MM.1S (cell line): ENCODE measurements around the gene CDCA5.

ENCODE experiments used
- DNase-seq: peaks from one replicate; pipeline ENCODE4 v3.0.0-alpha.2; 2015
- H2AFZ ChIP-seq: fragments of 300-600 bp; sonication (generic); 2 replicates; pipeline ENCODE4 v1.6.0; 2016; ENCODE audit warnings: antibody characterized with exemption, low read length
- H3F3A ChIP-seq: fragments of 300-600 bp; sonication (generic); 2 replicates; pipeline ENCODE4 v1.6.1; 2016; ENCODE audit warnings: mild to moderate bottlenecking, antibody characterized with exemption, low read length, moderate library complexity, mixed read lengths; ENCODE audit not compliant: insufficient read depth
- H3K27ac ChIP-seq: fragments of 300-600 bp; sonication (generic); 2 replicates; pipeline ENCODE4 v1.5.1; 2016; ENCODE audit warnings: mild to moderate bottlenecking, low read length
- H3K27me3 ChIP-seq: fragments of 300-600 bp; sonication (generic); replicated peaks from 2 replicates; pipeline ENCODE4 v1.6.0; 2016; ENCODE audit warnings: low read length; ENCODE audit not compliant: insufficient read depth
- H3K36me3 ChIP-seq: fragments of 300-600 bp; sonication (generic); replicated peaks from 2 replicates; pipeline ENCODE4 v1.6.1; 2016; ENCODE audit warnings: mild to moderate bottlenecking, low read length, mixed read lengths; ENCODE audit not compliant: insufficient read depth
- H3K4me1 ChIP-seq: fragments of 300-600 bp; sonication (generic); 2 replicates; pipeline ENCODE4 v1.6.1; 2016; ENCODE audit warnings: low read length, mixed read lengths
- H3K4me2 ChIP-seq: fragments of 300-600 bp; sonication (generic); 2 replicates; pipeline ENCODE4 v1.6.0; 2016; ENCODE audit warnings: low read depth, low read length
- H3K4me3 ChIP-seq: fragments of 300-600 bp; sonication (generic); 2 replicates; pipeline ENCODE4 v1.5.1; 2016; ENCODE audit warnings: low read length, mixed read lengths
- H3K79me2 ChIP-seq: fragments of 300-600 bp; sonication (generic); 2 replicates; pipeline ENCODE4 v1.6.1; 2016; ENCODE audit warnings: mixed run types, low read length, mixed read lengths
- H3K9ac ChIP-seq: fragments of 300-600 bp; sonication (generic); 2 replicates; pipeline ENCODE4 v1.6.1; 2016; ENCODE audit warnings: low read length, mixed read lengths
- H3K9me2 ChIP-seq: fragments of 300-600 bp; sonication (generic); replicated peaks from 2 replicates; pipeline ENCODE4 v1.6.1; 2016; ENCODE audit warnings: mild to moderate bottlenecking, low read length, mixed read lengths; ENCODE audit not compliant: insufficient read depth
- H3K9me3 ChIP-seq: fragments of 300-600 bp; sonication (generic); replicated peaks from 2 replicates; pipeline ENCODE4 v1.6.1; 2016; ENCODE audit warnings: mild to moderate bottlenecking, low read length, mixed read lengths; ENCODE audit not compliant: insufficient read depth
- H4K20me1 ChIP-seq: fragments of 300-600 bp; sonication (generic); 2 replicates; pipeline ENCODE4 v1.6.1; 2016; ENCODE audit warnings: mild to moderate bottlenecking, low read length, moderate library complexity, mixed read lengths; ENCODE audit not compliant: insufficient read depth
- EZH2 ChIP-seq: fragments of 300-600 bp; sonication (generic); optimal IDR thresholded peaks from 2 replicates; pipeline ENCODE3; 2017; ENCODE audit warnings: low read depth, mild to moderate bottlenecking, antibody characterized with exemption, low read length, mixed read lengths
- EZH2phosphoT487 ChIP-seq: fragments of 300-600 bp; sonication (generic); IDR thresholded peaks from 2 replicates; pipeline ENCODE4 v1.6.1; 2018; ENCODE audit warnings: antibody characterized with exemption, low read length
- TF ChIP-seq, protein P1 (sequence below): fragments of 300-600 bp; sonication (generic); IDR thresholded peaks from 2 replicates; pipeline ENCODE4 v1.5.1; 2016; ENCODE audit warnings: antibody characterized with exemption, low read length, mixed read lengths

The CDCA5 gene

DNA sequence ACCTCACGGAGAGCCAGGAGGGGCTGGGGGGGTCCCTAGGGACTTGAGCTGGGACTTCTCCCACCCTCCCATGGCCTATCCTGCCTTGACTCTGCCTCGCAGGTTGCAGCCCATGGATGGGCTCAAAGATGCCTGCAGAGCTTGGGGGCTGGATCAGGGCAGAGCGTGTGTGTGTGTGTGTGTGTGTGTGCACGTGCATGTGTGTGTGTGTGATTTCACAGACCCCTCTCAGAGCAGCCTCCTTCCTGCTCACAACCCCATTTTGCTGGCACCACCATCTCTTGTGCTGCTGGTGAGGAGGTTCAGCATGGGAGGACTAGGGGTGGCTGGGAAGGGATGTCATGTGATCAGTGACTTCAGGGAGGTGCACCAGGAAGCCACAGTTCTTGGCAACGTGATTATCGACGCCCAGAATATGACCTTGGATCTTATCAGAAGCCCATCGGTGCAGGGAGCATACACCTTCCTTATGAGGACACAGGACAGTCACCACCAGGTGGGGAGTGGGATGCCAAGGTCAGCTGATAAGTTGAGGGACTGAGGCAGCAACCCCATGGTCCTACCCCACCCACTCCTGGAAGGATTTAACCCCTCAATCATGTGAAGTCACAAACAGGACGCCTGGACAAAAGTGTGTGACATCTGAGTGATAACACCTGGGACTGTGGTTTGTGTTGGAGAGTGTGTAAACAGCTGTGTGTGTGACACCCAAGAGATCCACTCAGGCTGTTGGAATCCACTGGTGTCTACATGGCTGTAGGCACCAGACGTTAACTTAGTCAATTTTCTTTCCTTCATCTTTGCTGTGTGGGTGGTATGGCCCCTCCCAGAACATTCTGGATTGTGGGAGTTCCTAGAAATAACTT is 23.6 kb downstream of the CDCA5 start:
- Histone ChIP-seq H3K9ac (no peak overlapping the region), H3K4me3 (no peak overlapping the region), H3K27ac (no peak overlapping the region), H3K4me1 (peaks cover 21% of the 10 kb centered on the region), H4K20me1 (no peaks in the 10 kb centered on the region), H3K9me2 (no peaks in the 10 kb centered on the region), H3K79me2 (no peaks in the 10 kb centered on the region), H3K27me3 (no peaks in the 10 kb centered on the region), H3K36me3 (no peaks in the 10 kb centered on the region), H3K4me2 (peak overlapping the region; percentile 60; the same call in 1 of the 2 replicates), H2AFZ (no peak overlapping the region), H3F3A (peaks cover 11% of the 10 kb centered on the region), H3K9me3 (no peaks in the 10 kb centered on the region)
- TF ChIP-seq EZH2phosphoT487, result no peak
- TF ChIP-seq, protein P1, sequence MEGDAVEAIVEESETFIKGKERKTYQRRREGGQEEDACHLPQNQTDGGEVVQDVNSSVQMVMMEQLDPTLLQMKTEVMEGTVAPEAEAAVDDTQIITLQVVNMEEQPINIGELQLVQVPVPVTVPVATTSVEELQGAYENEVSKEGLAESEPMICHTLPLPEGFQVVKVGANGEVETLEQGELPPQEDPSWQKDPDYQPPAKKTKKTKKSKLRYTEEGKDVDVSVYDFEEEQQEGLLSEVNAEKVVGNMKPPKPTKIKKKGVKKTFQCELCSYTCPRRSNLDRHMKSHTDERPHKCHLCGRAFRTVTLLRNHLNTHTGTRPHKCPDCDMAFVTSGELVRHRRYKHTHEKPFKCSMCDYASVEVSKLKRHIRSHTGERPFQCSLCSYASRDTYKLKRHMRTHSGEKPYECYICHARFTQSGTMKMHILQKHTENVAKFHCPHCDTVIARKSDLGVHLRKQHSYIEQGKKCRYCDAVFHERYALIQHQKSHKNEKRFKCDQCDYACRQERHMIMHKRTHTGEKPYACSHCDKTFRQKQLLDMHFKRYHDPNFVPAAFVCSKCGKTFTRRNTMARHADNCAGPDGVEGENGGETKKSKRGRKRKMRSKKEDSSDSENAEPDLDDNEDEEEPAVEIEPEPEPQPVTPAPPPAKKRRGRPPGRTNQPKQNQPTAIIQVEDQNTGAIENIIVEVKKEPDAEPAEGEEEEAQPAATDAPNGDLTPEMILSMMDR, result no peak
- TF ChIP-seq EZH2, result no peak
- no peak for DNase-seq

DNA sequence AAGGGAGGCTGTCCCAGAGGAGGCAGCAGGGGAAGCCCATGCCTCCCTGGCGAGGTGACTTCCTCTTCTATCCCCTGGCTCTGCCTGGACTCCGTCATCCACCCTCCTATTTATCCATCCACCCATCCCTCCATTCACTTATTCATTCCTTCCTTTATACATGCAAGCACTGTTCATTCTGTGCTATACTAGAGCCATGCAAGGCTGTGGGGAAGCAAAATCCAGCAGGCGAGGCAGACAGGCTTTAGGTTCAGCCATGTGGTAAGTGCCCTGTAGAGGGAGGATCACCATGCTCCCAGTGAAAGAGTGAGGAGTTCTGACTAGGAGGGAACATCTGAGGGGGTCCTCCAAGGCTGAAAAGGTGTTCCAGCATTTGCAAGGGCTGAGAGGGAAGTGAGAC is 24.3 kb downstream of the CDCA5 start:
- no peaks in the 10 kb centered on the region for H3K79me2 ChIP-seq
- peaks cover 26% of the 10 kb centered on the region for H3K4me1 ChIP-seq
- H4K20me1 ChIP-seq, result no peaks in the 10 kb centered on the region
- H3K9me2 ChIP-seq, result no peaks in the 10 kb centered on the region
- peaks cover 11% of the 10 kb centered on the region for H3F3A ChIP-seq
- H3K4me2 ChIP-seq, result no peak overlapping the region
- H3K27ac ChIP-seq, result no peak overlapping the region
- H3K36me3 ChIP-seq, result no peaks in the 10 kb centered on the region
- H3K27me3 ChIP-seq, result no peaks in the 10 kb centered on the region
- no peak overlapping the region for H3K4me3 ChIP-seq
- H3K9me3 ChIP-seq, result no peaks in the 10 kb centered on the region
- H2AFZ ChIP-seq, result no peak overlapping the region
- TF ChIP-seq EZH2, result no peak
- TF ChIP-seq EZH2phosphoT487, result no peak
- TF ChIP-seq, protein P1, result no peak
- DNase-seq, result no peak
- no peak overlapping the region for H3K9ac ChIP-seq

DNA sequence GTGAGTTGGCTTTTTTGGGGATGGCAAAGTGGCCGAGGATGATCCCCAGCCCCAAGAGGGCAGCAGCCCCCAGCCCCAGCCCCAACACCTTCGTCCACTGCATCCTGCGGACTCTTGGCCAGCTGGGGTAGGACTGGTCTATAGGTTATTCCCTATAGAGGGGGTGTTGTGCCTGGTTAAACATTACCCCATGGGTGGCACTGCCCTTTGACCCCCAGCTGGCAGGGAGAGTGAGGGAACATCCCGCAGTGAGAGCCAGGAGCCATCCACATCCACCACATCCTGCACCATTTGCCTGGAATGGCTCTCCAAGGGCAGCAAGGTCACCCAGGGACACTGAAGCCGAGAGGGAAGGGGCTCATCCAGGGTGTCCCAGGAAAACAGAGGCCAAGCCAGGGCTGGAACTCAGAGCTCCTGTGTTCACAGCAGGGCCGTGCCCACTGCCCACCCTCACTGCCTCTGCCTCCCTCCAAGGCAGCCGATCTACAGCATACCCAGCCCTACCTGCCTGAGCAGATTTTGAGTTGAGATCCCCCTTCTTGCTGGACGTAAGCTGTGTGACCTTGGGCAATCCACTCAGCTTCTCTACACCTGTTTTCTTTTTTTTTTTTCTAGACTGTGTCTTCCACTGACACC is 25.3 kb downstream of the CDCA5 start, which contains the start of gene NAALADL1:
Gene NAALADL1 (minus strand): TSS at position 135 of the 636 bp plus-strand sequence. CDS start 32 bp downstream, at position 103.
- Histone ChIP-seq H3K4me2 (no peak within 1 kb of the TSS), H4K20me1 (no peaks in the 10 kb centered on the region), H3K27ac (no peak within 1 kb of the TSS), H3K9me3 (no peaks in the 10 kb centered on the region), H3K9ac (no peak within 1 kb of the TSS), H3K79me2 (no peaks in the 10 kb centered on the region), H3K27me3 (no peaks in the 10 kb centered on the region), H2AFZ (no peak within 1 kb of the TSS), H3K36me3 (no peaks in the 10 kb centered on the region), H3F3A (peaks cover 11% of the 10 kb centered on the region), H3K4me3 (no peak within 1 kb of the TSS), H3K9me2 (no peaks in the 10 kb centered on the region), H3K4me1 (peaks cover 33% of the 10 kb centered on the region)
- TF ChIP-seq EZH2, result no peak
- TF ChIP-seq, protein P1, result no peak
- TF ChIP-seq EZH2phosphoT487, result no peak
- no peak for DNase-seq
